ENCODE measurements around the gene NLGN3. TPM values are rescaled to one million over a fixed set of nuclear protein-coding genes. Genes with fewer than 3 reads are reported as not detected.

The NLGN3 gene
- polyA plus RNA-seq, 3 donors from 2014 or later: 0.07 to 0.08 TPM; not detected in 1

DNA sequence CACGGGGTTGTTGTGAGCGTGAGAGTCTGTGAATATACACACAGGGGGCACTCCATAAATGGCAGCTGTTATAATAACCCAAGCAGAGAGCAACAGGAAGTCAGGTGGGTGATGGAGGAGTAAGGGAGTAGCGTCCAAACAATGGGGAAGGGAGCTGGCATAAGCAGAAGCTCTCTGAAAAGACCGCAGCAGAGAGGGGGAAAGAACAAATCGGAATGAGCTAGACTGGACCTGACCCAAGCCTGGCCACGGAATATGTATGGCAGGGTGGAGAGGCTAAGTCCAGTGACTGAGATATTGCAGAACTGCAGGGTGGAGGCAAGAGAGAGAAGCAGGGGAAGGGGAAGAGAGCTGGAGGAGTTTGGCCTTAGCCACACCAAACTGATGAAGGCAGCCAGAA is 71.8 kb downstream of the NLGN3 start:
- H3K36me3 Mint-ChIP-seq: no peaks in the 10 kb centered on the region
- no peak overlapping the region for H3K27ac Mint-ChIP-seq
- H3K4me1 Mint-ChIP-seq: no peaks in the 10 kb centered on the region
- H3K4me3 Mint-ChIP-seq: no peak overlapping the region
- peaks cover 0 to 2% (median 0%) of the 10 kb centered on the region in 6 donors for H3K9me3 Mint-ChIP-seq
- no peak for DNase-seq
- H3K27me3 Mint-ChIP-seq (ENCODE audit: low read depth in 3 of 3): peaks cover 2 to 3% (median 3%) of the 10 kb centered on the region in 3 donors

DNA sequence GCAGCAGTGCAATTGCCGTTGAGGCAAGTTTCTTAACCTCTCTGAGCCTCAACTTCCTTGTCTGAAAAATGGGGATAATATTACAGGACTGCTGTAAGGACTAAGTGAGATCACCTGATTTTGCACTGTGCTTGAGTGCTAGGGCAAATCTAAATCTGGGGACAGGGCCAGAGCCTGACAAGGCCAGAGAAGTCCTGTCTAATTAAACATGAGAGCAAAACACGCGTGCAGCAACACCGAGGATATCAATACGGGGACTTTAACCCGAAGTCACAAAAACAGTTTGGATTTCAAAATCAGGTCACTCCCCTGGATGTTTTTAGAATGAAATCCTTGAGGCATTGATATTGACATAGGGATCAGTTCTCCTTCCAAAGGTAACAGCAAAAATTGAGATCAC is 72.7 kb downstream of the NLGN3 start:
- no peak for DNase-seq
- H3K27me3 Mint-ChIP-seq (ENCODE audit: low read depth in 3 of 3): peaks cover 2 to 3% (median 3%) of the 10 kb centered on the region in 3 donors
- no peaks in the 10 kb centered on the region for H3K36me3 Mint-ChIP-seq
- peaks cover 0 to 2% (median 0%) of the 10 kb centered on the region in 6 donors for H3K9me3 Mint-ChIP-seq
- H3K4me3 Mint-ChIP-seq: no peak overlapping the region
- H3K4me1 Mint-ChIP-seq: no peaks in the 10 kb centered on the region
- H3K27ac Mint-ChIP-seq: no peak overlapping the region

Other genes starting within 250 kb of the NLGN3 start
- gene TEX11, start 236.1 kb upstream of the NLGN3 start, polyA plus RNA-seq: not detected
- gene SLC7A3, start 213.7 kb upstream of the NLGN3 start, polyA plus RNA-seq: not detected
- 1 to 10 TPM; 5.3 to 9.2 (median 5.9) TPM for gene SNX12, start 76.5 kb upstream of the NLGN3 start, polyA plus RNA-seq
- 1 to 10 TPM; 1.8 to 6.5 (median 2.9) TPM for gene FOXO4, start 49.0 kb upstream of the NLGN3 start, polyA plus RNA-seq
- gene CXorf65, start 38.1 kb upstream of the NLGN3 start, polyA plus RNA-seq: 10 to 100 TPM in 1 of 3 donors, 1 to 10 TPM in 1, not detected in 1; 5.6 to 15.2 TPM
- 1,000 to 10,000 TPM; 1,102 to 1,755 (median 1,598) TPM for gene IL2RG, start 33.3 kb upstream of the NLGN3 start, polyA plus RNA-seq
- 10 to 100 TPM in 1 of 3 donors, 1 to 10 TPM in 1, not detected in 1; 8.6 to 21.5 TPM for gene MED12, start 26.2 kb upstream of the NLGN3 start, polyA plus RNA-seq
- gene GJB1, start 78.4 kb downstream of the NLGN3 start, polyA plus RNA-seq: not detected
- gene ZMYM3, start 109.3 kb downstream of the NLGN3 start, polyA plus RNA-seq: 1 to 10 TPM; 3.0 to 5.6 (median 5.0) TPM
- 100 to 1,000 TPM; 150 to 230 (median 188) TPM for gene NONO, start 138.8 kb downstream of the NLGN3 start, polyA plus RNA-seq
- gene ITGB1BP2, start 156.9 kb downstream of the NLGN3 start, polyA plus RNA-seq: not detected
- gene TAF1, start 221.5 kb downstream of the NLGN3 start, polyA plus RNA-seq: 10 to 100 TPM in 1 of 3 donors, 1 to 10 TPM in 2; 3.0 to 10.9 (median 3.3) TPM

Measured in immature natural killer cell (primary cell).